OCI-M2 (cell line): ENCODE results near the gene KCNG2.

ENCODE experiments used
- DNase-seq: peaks from one replicate; lab custom pipeline; 2025; ENCODE audit not compliant: unreplicated experiment; lab: John Stamatoyannopoulos, UW

The KCNG2 gene

DNA sequence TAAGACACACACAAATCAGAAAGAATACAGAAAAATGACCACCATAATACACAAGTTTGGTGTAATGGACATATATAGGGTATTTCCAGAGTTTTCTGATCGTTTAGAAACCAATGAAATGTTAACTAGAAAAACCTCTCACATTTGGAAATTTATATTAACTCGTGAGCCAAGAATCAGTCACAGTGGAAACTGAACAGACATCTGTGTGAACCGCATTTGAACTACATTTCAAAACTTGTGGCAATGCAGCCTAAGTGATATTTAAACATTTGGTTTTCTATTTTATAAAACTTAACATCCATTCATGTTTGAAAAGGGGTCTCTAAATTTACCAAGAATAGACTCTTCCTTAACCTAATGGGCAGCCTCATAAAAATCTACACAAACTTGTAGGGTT, 29.0 kb upstream of the KCNG2 start:
- no peak for DNase-seq

DNA sequence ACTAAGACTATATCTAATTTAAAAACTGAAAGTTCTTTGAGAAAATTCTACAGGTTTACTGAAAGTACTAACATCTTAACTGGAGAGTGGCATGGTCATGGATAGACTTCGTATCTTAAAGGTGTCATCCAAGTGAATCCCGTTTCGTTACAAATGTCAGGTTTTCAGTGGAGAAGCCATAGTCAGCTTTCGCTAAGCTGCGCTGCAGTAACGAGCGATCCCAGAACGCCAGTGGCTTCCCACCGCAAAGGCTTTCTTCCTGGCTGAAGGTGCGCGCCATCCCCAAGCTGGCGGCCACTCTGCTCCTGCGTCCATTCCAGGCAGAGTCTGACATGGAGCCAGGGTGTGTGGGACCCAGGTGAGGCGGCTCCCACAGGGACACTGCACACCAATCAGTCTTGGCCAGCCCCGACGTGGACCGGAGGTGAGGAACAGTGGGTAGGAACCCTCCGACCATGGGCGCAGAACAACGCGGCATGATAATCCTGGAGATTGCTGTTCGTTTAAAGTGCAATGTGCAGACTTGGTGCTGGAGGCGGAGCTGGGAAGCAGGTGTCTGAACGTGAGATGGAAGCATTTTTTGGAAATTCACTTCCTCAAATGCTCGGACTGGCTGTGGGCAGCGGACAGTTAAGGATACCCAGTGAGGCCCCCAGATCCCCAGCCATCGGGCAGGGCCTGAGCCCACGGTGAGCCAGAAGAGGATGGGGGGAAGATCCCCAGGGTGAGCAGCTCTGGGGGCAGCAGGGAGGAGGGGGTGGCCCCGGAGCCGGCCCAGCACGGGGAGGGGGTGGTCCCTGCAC, 27.8 kb upstream of the KCNG2 start:
- DNase-seq: no peak

DNA sequence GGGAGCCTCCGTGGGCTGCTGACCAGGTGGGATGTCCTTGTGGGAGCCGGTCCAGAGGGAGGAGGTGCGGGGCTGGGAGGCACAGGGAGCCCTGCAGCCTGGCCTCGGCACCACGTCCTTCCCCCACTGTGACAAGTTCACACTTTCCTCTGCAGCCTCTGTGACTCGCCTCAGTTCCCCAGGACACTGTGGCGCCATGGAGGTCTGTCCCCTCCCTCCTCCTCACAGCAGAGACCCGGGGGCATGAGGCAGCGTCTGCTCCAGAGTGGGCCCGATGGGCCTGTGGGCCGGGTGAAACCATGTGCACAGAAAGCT, 27.3 kb upstream of the KCNG2 start:
- no peak for DNase-seq

DNA sequence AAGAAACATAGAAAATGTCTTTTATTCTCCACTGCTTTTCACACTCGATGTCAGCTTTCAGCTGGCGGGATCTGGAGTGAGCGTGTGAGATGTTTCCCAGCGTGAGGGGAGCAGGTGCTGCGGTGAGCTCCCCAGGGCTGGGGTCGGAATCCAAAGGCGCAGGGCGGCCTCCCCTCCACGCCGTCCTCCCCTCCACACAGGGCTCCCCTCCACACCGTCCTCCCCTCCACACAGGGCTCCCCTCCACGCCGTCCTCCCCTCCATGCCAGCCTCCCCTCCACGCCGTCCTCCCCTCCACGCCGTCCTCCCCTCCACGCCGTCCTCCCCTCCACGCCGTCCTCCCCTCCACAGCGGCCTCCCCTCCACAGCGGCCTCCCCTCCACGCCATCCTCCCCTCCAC, 26.9 kb upstream of the KCNG2 start:
- no peak for DNase-seq

DNA sequence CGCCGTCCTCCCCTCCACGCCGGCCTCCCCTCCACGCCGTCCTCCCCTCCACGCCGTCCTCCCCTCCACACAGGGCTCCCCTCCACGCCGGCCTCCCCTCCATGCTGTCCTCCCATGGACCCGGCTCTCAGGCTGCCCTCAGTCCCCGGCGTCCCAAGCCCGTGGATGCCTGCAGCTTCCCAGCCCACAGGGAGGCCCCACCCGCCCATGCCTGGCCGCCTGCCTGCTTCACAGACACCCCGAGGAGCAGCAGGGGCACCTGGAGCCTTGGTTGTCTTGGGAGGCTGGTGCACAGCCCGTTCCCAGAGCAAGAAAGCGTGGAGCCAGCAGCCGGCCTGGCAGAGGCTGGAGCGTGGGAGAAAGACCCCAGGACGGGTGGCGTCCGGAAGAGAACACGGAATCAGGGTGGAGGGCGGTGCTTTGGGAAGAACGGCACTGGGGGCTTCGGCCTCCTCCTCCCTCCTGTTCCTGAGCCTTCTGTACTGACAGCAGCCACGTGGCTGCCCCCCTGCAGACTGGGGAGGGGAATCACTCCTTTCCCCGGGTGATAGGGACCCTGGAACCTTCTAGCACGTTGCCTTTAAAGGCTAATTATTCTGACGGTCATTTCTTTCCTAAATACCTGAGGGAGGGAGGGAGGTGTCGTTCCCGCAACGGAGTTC, 26.2 kb upstream of the KCNG2 start:
- no peak for DNase-seq

DNA sequence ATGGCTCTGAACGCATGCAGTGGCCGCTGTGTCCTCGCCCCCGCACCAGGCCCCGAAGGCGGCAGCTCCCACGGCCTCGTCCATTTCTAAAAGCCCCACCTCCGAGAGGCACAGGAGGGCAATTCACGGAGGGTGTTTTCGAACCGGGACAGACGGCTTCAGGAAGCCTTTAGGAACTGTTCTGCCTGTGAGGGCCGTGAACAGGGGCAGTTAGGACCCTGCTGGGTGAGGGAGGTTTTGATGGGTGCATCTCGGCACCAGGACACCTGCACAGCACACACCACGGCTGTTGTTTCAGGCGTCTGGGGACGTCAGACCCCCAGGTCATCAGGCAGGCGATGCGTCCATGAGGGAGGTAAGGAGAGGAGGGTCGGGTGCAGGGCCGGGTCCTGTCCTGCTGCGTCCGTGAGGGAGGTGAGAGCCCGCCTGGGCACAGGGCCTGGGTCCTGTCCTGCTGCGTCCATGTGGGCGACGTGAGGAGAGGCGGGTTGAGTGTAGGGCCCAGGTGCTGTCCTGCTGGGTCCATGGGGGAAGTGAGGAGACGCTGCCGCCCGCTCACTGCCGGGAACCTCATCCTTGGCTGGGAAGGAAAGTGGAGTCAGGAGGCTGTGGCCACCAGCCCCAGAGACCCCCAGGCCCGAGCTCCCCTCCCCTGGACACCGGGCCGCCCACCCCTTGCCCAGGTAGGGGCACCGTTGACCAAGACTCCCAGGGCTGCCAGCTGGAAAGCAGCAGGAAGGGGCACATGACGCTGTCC, 25.5 kb upstream of the KCNG2 start:
- no peak for DNase-seq

DNA sequence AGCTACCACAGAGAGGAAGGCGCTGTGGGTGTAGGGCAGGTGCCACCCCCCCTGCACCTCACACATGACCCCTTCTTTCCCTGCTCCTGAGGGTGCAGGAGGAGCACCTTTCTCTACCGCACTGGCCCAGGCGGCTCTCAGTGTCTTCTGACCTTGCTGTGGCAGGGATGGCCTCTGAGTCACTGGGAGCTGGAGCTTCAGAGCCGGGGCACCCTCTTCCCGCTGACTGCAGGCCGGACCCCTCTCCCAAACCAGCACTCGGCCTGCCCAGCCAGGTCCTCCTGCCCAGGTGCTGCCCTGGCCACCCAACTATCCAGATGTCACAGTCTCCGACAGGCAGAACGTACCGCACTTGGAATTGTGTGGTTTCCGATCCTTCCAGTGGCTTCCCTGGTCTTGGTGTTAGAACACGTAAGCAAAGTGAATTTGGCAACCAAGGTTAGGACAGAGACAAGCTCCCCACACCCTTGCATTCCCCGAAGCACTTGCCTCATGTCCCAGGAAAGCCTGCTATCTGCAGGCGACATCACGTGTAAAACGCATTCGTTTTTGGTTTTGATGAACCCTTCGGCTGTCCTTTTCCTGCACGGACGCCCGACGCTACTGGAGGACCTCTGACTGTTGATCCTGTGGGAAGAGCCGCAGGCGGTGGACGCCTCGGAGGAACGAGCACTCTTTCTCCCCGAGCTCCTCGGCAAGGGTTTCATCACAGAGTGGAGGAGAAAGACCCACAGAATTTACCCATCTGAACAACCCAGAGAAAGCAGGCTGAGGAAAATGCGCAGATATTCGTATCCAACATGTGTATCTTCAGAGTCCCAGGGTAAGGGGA, 24.7 kb upstream of the KCNG2 start:
- DNase-seq: no peak

DNA sequence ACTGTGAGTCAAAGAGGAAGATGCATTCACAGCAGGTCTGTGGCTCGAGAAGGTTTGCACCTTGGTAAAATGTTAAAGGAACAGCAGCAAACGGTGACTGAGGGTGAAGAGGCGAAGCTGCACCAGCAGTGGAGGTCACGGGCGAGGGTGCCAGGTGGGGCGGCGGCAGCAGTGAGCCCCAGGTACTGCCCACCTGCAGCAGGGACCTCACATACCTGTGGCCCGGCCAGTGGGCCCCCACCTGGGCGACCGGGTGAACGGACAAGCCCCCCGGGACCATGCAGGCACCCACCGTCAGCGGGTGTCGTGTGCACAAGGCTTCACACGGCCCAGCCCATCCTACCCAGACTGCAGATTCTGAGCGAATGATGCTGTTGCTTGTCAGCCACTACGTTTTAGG, 23.6 kb upstream of the KCNG2 start:
- DNase-seq: no peak

DNA sequence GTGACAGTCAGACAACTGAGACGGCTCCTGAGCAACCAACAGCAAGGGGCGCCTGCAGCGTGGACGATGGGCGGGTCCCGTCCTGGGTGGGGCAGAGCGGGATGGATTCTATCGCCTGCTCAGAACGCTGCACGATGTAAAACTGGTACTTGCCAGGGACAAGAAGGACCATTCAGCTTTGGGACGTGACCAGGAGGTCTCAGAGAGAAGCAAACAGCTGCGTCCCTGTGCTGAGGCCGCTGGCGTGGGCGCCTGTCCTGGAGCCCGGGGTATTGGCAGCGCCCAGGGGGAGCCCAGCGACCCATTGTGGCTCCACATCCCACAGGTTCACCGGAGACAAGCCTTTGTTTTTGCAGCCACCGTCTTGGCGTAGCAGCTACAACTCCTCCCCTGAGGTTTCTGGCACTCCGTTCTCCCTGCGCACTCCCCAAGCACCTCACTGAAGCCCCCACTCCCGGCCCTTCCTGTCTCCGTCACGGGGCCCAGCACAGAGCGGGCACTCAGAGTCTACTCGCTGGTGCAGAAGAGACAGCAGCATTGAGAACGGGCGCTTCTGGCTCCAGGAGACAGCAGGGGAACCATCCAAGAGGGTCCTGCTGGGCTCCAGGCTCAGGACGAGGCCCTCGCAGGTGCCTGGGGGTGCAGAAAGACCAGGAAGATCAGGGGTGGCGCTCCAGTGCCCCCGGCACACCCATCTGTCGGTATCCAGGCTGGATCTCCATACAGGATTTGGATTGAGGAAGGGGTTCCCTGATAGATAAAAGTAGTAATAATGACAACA, 22.1 kb upstream of the KCNG2 start:
- no peak for DNase-seq

DNA sequence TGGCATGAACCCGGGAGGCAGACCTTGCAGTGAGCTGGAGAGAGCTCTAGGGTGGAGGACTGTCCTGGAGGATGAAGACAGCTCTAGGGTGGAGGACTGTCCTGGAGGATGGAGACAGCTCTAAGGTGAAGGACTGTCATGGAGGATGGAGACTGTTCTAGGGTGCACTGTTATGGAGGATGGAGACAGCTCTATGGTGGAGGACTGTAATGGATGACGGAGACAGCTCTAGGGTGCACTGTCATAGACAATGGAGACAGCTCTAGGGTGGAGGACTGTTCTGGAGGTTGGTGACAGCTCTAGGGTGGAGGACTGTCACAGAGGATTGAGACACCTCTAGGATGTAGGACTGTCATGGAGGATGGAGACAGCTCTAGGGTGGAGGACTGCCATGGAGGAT, 21.1 kb upstream of the KCNG2 start:
- no peak for DNase-seq

DNA sequence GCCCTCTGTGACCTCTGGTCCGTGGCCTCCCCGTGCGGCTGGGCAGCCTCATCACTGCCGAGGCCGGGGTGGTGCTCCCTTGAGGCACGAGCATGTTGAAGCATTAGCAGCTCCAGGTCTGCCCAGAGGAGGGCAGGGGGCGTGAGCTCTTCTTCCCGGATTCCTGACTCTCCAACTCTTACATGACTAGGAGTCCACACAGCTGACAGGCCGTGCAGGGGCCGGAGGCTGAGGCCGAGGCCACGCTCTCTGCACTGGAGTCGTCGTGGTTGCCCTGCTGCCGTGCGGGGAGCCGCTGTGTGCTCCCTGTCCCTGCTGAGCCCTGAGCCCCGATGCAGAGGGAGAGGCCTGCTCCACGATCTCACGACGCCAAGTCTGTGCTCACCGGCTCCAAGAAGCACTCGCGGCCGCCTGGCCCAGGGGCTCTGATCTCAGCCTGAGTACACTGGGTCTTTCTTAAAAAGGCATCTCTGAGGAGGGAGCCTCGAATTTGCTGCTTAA, 19.4 kb upstream of the KCNG2 start:
- DNase-seq: no peak

DNA sequence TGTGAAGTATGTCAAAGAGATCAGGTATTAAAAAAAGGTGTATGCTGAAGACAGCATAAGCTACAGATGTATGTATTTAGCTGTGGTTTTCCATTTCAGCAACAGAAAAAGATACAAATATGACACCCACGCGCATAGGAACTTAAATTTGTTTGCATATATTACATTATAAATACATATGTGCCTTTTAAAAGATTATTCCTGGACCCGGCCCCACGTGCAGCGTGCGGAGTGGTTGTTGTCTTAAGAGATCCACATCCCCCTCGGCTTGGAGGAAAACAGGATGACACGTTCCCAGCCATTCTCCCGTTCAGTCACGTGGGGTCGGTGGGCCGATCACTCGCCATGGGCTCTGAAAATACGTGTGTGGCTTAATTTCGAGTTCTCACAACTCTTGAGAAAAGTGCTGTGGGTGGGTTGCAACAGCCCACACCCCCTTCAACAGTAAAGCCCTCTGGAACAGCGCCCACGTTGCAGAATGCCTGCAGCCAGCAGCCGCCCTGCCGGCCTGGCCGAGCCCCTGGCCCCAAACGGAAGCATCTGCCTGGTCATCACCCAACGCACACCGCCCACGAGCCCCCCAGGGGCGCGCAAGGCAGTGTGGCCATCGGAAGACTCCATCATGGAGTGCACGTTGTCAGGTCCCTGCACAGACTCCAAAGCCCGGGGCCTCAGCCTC, 18.6 kb upstream of the KCNG2 start:
- no peak for DNase-seq

DNA sequence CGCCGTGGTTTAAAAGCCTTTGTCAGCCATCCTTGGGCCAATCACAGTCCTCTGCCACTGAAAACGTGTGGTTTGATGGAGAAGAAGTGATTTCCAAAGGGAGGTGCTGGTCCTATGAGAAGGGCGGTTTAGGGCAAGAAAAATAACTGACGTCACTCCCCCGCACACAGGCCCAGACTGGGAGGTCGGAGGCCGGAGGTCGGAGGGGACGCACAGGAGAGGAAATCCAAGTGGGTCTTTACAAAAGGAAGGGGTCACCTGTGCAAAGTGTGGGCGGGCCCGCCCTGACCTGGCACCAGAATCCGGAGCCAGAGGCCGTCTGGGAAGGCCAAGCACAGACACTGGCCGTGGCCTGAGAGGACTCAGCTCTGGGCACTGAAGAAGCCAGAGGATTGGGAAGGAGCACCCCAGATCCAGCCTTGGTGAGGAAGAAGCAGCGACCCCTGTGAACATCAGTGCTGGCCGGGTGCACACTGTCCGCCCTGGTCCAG, 18.0 kb upstream of the KCNG2 start:
- no peak for DNase-seq

DNA sequence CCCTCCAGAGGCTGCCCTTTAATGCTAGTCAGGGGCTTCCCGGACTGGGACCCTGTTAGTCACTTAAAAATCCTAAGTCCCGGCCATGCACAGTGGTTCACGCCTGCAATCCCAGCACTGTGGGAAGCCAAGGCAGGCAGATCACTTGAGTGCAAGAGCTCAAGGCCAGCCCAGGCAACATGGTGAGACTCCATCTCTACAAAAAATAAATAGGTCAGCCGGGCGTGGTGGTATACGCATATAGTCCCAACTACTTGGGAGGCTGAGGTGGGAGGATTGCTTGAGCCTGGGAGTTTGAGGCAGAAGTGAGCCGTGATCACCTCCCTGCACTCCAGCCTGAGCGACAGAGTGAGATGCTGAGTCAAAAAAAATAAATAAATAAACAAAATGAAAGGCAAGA, 17.2 kb upstream of the KCNG2 start:
- DNase-seq: no peak

DNA sequence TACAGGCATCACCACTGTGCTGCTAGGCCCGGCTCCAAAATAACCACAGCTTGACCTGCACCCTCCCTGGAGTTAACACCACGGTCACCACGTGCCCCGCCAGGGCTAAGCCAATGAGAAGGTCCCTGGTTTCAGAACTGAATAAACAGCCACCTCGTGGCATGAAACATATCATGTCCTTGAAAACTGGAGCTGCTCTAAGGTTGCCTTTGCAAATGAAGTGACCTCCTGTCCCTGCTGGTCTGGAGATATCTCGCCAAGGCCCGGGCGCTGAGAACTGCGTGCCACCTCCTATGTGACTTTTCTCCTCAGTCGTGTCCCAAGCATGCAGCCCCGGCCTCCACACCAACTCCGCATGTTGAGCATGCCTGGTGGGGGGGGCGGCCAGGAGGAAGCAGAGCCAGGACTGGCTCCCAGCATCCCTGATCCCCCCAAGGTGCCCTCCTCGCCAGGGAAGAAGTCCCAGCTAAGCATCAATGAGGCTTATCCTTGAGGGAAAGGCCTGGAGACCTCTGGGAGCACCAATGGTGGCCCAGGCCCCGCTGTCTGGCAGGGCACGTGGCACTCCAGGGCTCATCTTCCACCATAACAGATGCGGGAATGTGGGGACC, 16.3 kb upstream of the KCNG2 start:
- DNase-seq: no peak

DNA sequence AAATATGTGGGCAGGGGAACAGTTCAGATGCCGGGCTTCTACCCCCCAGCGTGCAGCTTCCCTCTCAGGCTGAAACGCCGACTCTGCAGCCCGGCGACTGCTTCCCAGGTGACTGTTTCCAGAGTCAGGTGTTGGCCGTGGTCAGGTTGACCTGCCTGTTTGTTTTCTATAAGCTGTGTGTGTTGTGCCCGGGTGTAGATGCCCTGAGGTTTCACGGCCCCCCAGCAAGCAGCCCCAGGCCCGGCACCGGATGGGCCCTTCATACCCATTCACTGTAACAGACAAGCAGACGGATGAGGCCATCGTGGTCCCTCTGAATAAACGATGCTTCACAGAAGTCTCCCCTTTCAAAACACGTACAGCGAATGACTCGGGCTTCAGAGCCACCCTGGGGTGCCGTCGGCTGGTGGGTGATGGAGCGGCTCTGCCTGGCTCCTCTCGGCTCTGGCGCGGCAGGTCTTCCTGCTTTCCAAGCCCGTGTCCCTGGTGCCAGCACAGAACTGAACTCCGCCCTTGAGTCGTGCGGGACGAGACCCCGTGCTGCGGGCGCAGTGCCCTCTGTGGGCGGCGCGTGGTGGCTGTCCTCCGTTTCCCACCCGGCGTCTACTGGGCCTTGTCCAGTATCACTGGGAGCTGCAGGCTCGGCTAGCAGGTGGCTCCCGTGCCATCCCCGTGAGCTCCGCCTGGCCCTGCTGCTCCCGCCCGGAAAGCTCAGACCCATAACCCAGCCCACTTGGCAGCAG, 15.0 kb upstream of the KCNG2 start:
- DNase-seq: no peak

DNA sequence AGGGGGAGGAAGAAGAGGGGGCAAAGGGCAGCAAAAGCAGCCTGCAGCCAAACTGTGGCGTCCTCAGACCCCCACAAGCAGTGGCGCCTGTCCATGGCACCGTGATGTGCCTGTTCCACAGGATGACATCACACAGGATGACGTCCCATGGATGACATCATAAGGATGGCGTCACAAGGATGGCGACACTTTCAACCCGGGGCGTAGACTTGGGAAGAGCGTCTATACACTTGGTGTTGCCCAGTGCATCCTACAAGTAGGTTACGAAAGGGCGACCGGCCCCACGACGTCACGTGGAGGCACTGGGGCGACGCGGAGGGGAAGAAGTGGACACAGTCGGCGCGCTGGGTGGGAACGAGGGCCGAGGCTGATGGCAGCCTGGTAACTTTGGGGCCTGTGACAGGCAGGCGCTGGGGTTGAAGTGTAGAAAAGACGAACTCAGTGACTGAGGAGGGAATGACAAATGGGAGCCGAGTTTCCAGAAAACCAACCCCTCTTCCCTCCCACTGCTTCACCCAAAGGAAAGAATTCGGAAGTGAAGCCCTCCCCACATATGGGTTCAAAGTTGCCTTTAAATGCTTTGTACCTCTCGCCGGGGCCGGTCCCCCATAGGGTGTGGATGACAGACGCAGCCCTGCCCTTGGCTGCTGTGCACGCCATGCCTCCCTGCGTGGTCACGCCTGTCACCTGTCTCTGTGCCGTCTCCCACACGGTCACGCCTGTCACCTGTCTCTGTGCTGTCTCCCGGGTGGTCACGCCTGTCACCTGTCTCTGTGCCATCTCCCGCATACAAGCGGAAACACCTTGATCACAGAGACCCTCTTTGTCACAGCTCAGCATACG, 13.4 kb upstream of the KCNG2 start:
- no peak for DNase-seq
